Left kidney (tissue), 8 donors: ENCODE data around the gene ALKBH1. TPM values are rescaled to one million over a fixed set of nuclear protein-coding genes. Genes with fewer than 3 reads are reported as not detected.
"Not testable (repeated sequence)": the region's sequence is repeated elsewhere in the genome, so short reads cannot be mapped to it uniquely, and the experiment has no call there.

ENCODE experiments used
- DNase-seq: peaks from one replicate; pipeline ENCODE4 v3.0.0-alpha.2; 2013
- long read RNA-seq, 8 donors: transcript quantifications; one replicate each; lab custom pipeline, GENCODE V29; 2026
- polyA plus RNA-seq: library from polyadenylated mRNA; unstranded; fragments of 120-200 nt; gene quantifications from one replicate; pipeline ENCODE4 v1.2.1, GENCODE V29; 2013; ENCODE audit not compliant: insufficient read length

Gene ALKBH1
- polyA plus RNA-seq = 17.2 TPM
- long read RNA-seq, donor 1, partial matches to known transcripts = 0 of 2 reads
- long read RNA-seq, donor 1, other reads (novel, unspliced or antisense) = 0 of 2 reads
- long read RNA-seq, donor 2, partial matches to known transcripts = 0 of 3 reads
- long read RNA-seq, donor 2, other reads (novel, unspliced or antisense) = 0 of 3 reads
- long read RNA-seq, donor 3, partial matches to known transcripts = 0 of 1 reads
- long read RNA-seq, donor 3, other reads (novel, unspliced or antisense) = 0 of 1 reads
- long read RNA-seq, donor 4 = 0 reads
- long read RNA-seq, donor 5, transcript ALKBH1-201 (6 exons, 2,594 nt) = major isoform, 5 of 692 reads
- long read RNA-seq, donor 5, partial matches to known transcripts = 82 of 692 reads
- long read RNA-seq, donor 5, other reads (novel, unspliced or antisense) = 605 of 692 reads
- long read RNA-seq, donor 6, partial matches to known transcripts = 0 of 3 reads
- long read RNA-seq, donor 6, other reads (novel, unspliced or antisense) = 0 of 3 reads
- long read RNA-seq, donor 7, transcript ALKBH1-201 (6 exons, 2,594 nt) = major isoform, 8 of 624 reads
- long read RNA-seq, donor 7, partial matches to known transcripts = 126 of 624 reads
- long read RNA-seq, donor 7, other reads (novel, unspliced or antisense) = 490 of 624 reads
- long read RNA-seq, donor 8, partial matches to known transcripts = 18 of 155 reads
- long read RNA-seq, donor 8, other reads (novel, unspliced or antisense) = 134 of 155 reads

DNA sequence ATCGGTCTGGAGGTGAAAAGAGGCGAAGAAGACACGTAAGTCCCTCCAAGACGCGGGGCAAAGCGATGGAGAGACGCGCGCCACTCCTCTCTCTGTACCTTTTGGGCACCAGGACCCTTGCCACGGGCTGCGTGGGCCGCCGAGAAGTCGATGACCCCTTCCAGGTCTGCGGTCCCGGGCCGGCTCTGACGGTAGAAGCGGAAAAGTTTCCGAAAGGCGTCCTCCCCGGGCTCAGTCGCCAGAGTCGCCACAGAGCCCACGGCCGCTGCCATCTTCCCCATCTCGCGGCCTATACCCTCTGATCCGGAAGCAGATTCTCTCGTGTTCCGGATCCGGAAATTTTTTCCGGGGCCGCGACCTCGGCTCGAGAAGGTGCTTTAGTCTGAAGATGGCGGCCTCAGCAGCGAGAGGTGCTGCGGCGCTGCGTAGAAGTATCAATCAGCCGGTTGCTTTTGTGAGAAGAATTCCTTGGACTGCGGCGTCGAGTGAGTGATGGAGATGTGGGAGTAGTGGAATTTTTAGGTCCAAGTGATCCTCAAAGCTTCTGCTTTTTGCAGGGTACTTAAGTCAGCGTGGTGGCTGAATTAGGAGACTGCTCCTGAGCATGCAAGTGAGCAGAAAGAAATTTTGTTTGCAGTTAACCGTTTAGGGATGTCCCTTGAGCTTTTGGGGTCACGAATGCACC, at the start of gene ALKBH1, which contains the start of gene SLIRP:
Gene ALKBH1, minus strand, starts transcription at position 300 of the 685 bp plus-strand sequence. Its CDS starts 19 bp downstream, at position 281.
Gene SLIRP, plus strand, starts transcription at position 380 of the 685 bp plus-strand sequence. Its CDS starts 9 bp downstream, at position 389.
- DNase-seq = peak; percentile 95

DNA sequence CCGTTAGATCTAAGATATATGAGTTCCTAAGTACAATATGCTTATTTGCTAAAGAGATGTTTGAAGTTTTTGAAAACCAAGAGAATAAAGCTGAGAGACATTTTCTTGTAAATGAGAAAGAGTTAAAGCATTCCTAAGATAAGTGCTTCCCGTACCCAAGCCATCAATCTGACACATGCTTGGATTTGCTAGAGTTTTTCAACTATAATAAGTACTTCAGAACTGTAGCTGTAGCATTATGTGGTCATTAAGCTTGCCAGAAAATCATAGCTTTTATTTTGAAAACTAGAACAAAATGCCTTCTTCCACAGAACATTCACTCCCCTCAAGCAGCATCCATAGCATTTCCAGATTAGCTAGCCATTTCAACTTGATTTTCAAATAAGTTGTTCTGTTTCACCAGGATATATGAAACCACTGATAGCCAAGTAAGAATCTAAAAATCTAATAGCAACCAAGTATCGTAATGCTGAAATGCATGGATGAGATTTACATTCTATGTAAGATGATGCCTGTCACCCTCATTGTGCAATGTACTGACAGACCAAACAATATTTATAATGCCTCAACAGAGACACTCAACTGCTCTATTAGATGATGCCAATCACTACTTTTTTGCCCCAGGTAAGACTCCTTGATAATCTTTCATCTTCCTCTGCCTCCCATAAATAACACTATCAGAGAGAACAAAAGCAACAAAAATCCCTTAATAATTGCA, 45.1 kb upstream of the ALKBH1 start:
- no peak for DNase-seq

DNA sequence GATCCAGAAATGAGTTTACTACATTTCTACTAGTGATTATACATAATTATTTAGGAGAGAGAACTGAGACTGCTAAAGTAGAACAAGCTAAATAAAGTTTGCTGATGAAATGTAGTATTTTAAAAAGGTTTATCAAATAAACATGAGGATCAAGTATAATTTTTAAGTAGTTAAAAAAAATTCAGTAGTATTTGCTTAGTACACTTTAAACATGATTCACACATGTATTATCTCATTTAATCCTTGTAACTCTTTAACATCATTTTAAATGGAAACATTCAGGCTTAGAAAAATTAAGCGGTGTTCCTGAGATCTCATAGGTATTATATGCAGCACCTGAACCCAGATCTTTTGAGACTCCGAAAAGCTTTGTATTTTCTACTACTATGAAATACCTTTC, 44.4 kb upstream of the ALKBH1 start:
- DNase-seq = no peak

DNA sequence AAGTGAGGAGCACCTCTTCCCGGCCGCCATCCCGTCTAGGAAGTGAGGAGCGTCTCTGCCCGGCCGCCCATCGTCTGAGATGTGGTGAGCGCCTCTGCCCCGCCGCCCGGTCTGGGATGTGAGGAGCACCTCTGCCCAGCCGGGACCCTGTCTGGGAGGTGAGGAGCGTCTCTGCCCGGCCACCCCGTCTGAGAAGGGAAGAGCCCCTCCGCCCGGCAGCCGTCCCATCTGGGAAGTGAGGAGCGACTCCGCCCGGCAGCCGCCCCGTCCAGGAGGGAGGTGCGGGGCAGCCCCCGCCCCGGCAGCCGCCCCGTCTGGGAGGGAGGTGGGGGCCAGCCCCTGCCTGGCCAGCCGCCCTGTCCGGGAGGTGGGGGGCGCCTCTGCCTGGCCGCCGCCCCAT, 39.6 kb upstream of the ALKBH1 start:
- DNase-seq = not testable (repeated sequence)

DNA sequence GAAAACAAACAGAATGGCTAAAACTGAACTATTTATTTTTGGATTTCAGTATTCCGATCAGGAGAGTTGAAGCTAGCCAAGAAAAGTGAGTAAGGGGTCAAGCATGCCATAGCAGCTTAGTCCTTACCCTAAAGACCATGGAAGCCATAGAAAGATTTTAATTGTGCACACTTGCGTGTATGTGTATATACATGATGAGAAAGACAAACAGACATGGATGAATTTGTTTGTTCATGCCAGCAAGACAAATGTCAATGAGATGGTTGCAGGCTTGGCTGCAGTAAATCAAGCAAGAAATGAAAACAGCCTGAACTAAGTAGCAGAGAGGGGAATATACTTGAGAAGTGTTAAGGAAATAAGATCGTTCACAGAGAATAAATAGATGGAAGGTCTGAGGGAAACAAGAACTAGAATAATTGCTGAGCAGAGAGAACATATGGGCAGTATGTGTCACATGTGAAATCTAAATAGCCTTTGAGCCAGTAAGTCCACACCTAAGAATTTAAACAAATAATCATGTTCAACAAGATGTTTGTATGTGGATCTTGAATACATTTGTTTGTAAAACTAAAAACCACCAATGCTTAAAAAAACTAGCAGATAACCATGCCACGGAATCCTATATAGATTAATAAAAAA, 38.4 kb upstream of the ALKBH1 start:
- no peak for DNase-seq

- DNase-seq = no peak
Observed at GRCh38 chr14:77741438-77741837, 33.6 kb upstream of the ALKBH1 start.

DNA sequence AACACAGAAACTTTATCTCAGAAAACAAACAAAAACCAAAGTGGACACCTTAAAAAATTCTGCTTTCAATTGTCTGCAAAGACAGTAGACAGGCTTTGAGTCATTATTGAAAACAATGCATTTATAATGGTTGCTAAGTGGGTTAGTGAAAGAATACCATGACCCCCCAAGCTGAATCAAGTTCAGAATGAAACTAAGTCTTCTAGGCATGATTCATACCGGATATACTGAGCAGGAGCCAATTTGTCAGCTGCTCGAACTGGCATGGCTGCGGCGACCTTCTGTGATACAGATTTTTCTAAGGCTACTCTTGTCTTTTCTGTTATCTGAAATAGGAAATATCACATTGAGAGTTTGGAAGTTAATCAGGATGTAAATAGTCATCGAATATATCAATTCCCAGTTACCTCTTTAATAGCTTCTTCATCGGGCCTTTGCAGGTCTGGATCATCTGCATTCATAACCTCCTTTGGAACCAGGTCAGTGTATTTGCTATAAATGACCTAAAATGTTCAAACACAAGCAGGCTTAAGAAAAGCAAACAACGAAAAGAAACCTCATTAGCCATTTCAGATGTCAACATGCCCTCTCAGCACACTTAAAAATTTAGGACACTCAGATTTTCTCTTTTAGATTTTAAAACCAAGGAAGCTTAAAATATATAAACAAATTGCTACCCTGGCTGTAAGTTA, 30.9 kb upstream of the ALKBH1 start:
- DNase-seq = no peak

DNA sequence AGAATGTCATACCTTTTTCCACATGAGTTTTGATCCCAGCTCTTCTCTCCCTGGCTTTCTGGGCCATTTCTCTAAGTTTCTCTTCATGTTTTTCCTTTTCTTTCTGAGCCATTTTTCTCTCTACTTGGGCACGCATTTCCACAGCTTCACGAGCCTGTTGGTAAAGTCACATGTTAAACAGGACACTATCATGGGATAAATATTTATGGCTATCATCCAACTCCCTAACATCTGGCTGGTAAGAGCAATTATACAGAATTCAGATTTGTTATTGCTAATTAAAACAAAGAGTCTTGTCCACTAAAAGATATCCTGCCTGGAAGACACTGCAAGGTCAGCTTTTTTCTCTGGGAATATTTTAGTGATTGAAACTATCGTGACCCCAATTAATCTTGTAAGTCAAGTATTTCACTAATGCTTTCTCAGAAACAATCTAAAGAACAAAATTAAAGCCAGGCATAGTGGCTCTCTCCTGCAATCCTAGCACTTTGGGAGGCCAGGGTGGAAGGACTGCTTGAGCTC, 23.2 kb upstream of the ALKBH1 start:
- no peak for DNase-seq

DNA sequence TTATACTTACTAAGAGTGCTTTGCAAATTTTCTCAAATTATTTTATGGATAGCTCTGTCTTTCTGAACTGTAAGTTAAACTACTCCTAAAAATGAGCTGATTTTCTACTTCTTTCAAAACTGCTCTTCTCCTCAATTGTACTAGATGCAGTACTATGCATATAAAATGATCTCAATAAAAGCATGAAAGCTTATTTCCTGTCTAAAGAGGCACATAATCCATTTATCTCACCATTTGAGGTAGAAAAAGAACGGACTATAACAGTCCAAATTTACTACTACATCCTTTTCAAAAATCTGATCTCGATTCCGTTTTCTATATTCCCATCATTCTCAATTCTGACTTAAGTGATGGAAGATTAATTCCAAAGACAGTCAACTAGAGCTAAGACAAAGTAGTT, 14.5 kb upstream of the ALKBH1 start:
- no peak for DNase-seq

GRCh38 chr14:77721437-77721836, 13.6 kb upstream of the ALKBH1 start:
- no peak for DNase-seq

GRCh38 chr14:77717608-77718305, 9.9 kb upstream of the ALKBH1 start:
- no peak for DNase-seq

GRCh38 chr14:77714926-77715325, 7.1 kb upstream of the ALKBH1 start:
- no peak for DNase-seq

DNA sequence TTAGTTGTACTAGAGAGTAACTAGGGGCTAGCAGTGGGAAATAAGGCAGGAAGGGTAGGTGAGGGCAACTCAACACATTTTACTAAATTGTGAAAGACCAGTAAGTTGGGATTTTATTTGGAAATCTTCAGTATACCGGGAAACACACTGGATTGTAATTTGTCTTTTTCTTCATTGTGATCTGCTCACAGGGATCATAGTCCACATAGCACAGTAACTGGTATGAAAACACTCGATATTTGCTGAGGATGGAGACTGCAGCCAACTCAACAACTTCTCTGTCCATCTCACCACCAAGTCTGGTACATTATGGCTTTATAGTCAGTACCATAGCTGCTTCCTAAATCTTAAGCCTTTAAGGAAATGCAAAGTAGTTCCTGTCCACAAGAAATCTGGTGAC, 2.5 kb upstream of the ALKBH1 start:
- DNase-seq = no peak

DNA sequence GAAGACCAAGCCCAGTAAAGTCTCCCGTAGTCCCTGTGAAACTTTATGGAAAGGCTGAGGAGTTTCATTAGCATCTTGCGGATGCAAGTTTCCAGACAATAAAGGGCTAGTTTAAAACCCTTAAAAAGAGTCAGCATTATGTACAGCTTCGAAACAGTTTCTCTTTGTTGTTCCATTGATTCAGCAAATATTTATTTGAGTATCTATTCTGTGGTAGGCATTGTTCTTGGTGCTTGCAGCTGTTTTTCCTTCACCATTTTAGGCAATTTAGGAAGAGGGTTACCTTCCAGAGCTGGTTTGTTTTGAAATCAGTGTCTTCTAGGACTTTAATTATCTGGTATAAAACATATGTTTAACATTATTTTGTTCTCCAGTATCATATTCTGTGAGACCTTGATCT, 1.6 kb upstream of the ALKBH1 start:
- no peak for DNase-seq

GRCh38 chr14:77708749-77709148, 926 bp upstream of the ALKBH1 start:
- no peak for DNase-seq

DNA sequence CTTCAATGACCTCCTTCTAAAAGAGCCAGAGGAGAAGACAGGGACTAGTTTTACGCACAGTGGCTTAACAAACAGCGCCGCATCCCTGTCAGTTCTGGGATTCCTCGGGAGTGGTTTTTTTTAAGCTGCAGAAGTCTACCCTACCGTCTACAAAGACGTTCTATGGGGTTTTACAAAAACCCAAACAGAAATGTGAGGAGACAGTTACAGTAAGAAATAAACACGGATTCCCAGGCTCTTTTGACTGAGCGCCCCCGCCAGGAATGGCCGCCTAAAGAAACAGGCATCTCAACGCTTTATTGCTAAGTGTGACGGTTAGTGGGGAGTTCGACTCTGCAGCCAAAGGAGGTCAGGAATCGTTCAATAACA, 484 bp downstream of the ALKBH1 start:
- DNase-seq = peak; percentile 26

- no peak for DNase-seq
Observed at GRCh38 chr14:77691259-77691658, 16.6 kb downstream of the ALKBH1 start.

DNA sequence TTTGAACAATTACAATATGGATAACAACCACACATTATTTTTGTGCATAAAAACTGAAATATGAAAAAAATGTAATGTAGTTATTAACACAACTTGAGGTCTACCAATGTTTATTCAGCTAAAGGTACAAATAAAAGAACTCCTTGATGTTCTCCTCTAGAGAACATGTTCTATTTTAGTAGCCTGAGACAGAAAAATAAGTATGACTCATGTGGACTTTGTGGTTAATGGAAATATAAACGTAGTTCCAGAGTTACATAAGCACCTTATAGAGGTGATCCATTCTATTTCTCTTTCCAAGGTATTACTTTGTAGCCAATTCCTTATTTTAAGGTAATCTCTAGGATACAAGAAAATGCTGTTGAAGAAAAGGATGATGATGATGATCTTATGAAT, 25.7 kb downstream of the ALKBH1 start:
- no peak for DNase-seq

DNA sequence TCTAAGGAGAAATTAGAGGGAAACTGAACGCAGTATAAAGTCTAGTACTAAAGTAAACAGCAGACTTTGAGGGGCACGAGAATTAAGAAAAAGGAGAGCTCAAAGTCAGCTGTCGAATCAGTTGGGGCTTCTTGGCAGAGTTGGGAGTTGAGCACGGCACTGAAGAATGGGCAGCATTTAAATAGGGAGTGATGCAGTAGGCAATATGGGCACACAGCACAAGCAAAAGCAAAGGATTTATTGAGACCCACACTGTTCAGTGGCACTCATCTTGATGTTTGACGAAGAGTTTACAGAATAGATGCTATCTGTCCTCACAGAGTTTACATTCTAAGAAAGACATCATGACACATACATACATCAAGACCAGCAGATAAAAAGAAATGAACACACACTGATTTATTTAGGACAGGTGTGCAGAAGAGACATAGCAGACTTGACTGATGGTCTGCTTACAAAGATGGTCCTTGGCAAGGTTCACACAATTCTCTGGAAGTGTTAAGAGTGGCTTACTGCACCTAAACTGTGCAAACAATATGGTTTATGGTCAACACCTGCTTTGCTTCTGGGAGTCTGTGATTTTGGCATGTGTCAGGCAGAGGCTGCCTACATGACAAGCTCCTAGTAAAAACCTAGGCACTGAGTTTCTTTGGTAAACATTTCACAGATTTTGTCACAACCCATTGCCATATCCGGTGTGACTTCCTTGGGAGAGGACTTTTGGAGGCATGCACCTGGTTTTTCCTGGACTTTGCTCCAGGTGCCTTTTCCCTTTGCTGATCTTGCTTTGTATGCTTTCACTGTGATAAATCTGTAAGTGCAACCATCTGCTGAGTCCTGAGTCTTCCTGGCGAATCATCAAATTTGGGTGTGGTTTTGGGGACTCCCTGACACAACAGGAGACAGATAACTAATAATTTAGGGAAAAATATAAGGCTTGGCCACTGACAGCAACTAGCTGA, 26.3 kb downstream of the ALKBH1 start:
- no peak for DNase-seq
